Ecto neural progenitor cell (in vitro differentiated cells): Measurements from ENCODE around the gene INPP4B.

ENCODE experiments used
- DNase-seq: peaks from one replicate; pipeline ENCODE4 v3.0.0-alpha.2; 2018; ENCODE audit warnings: low spot score

Gene INPP4B

GRCh38 chr4:142373610-142374009 lies 472.5 kb downstream of the INPP4B start:
- DNase-seq = no peak

DNA sequence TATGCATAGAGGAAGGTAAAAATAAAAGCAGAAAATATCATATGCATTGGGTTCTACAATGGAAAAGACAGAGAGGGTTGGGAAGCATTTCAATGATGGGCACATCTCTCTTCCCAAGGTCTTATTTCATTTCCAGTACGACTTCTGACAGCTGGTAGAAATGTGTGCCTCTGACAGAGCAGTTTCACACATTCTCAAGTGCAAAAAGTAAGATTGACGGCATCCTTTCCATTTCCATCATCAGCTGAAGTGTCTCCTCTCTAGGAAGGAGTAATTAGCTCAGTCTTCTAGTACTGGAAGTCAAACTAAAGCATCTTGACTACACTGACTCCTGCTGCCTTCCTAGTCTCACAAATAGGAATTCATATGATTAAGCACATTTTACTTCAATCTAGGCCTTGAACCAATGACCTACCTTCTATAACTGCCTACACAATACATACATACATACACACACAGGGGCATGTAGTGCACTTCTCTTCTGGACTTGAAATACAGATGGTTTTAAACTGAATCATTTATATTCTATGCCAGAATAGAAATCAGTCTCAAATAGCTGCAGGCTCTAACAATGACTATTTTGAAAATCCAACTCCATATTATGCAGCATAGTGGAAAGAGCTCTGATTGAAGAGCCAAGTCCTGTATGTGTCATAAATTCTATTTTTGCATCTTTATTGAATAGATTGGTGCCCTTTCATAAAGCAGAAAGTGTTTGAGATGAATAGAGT lies 473.4 kb downstream of the INPP4B start:
- no peak for DNase-seq

- DNase-seq = no peak
Observed at GRCh38 chr4:142369141-142369540, 477.0 kb downstream of the INPP4B start.

GRCh38 chr4:142367418-142368180 lies 478.5 kb downstream of the INPP4B start:
- no peak for DNase-seq

DNA sequence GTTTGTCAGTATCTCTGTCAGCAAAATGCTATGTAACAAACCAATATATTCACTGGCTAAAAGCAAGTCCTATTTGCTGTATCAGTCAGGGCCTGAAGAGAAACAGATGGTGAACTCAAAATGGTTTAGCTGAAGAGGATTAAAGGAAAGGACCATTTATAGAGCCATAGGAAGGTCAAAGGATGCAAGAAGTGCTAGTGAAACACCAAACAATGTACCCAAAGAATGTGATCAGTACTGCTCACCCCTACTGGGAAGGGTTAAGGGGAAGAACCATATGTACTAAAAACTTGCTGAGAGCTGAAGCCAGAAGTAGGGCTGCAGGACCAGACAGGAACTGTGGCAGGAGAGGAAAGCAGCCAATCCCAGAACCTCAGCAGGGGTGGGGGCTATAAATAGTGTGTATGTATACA lies 479.3 kb downstream of the INPP4B start:
- DNase-seq = no peak

- no peak for DNase-seq
Observed at GRCh38 chr4:142365391-142365790, 480.7 kb downstream of the INPP4B start.

DNA sequence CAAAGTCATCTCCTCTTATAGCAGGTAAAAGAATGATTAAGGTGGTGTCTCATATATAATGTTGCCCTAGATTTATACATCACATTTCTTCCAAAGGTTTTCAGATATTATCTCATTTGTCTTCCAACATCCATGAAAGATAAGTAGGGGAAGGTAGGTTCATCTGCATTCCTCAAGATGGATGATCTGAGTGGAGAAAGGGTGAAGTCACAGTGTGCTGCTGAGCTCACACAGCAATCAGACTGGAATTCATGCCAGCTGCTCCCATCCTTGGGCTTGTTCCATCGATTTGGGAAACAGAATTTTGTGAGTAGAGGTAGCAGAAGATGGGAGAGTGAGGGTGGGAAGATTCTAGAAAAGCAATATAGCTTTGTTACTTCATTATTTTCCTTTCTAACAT lies 482.4 kb downstream of the INPP4B start:
- no peak for DNase-seq

GRCh38 chr4:142361981-142362380 lies 484.1 kb downstream of the INPP4B start:
- no peak for DNase-seq

- DNase-seq = no peak
Observed at GRCh38 chr4:142360657-142361056, 485.4 kb downstream of the INPP4B start.

GRCh38 chr4:142358656-142359055 lies 487.4 kb downstream of the INPP4B start:
- DNase-seq = no peak

DNA sequence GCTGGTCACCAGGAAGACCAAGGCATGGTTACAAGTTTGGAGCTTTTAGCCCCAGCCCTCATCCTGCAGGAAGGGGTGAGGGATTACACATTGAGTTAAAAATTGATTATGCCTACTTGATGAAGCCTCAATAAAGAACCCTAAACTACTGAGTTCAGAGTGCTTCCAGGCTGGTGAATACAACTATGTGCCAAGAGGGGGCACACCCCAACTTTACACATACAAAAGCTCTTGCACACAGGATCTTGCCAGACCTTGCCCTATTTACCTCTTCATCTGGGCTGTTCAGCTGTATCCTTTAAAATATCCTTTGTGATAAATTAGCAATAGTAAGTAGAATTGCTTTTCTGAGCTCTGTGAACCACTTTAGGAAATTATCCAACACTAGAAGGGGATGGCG lies 489.3 kb downstream of the INPP4B start:
- no peak for DNase-seq

DNA sequence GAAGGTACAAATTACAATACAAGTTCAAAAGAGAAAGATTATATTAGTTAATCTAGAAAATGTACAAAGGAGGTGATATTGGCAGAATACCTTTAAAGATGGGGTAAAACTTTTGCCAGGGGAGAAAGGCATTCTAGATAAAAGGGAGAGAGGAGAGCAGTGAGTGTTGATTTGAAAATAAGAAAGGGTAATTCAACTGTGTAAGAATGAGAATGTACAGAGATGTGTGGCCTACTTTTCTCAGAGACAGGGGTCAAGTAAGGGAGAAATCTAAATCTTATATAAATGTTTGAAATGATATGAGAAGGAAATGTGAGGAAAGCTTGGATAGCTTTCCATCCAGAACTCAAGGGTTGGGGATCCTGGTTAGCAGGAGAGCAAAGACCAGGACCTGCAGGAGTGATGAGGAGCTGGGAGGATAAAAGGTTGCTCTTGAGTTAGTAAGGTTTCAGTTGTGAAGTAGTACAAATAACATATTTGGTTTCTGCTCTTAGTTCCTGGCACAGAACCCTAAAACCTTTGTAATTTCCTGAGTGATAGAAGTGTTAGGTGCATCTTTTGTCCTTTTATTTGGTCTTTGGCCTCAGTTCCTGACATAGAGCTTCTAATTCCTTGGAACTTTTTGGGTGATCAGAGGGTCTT lies 489.9 kb downstream of the INPP4B start:
- DNase-seq = no peak

DNA sequence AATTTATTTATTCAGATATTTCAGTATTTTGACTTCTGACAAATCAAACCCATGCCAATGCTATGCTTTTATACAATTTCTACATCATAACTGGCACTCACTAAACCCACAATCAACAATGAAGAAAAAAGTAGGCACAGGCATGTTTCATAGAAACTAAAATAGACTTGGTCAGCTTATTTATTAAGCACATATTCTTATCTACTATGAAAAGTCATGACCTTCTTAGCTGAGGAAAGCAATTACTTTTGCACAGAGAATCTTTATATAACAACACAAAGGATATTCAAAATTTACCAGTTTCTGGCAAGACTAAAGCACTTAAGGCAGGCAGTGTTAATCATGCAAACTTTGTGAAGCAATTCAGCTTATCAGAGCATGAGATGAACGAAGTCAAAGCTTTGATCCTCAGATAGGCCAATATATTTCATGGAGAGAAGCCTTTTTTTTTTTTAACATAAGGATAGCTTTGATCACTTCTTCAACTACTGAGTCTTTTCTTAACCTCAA lies 490.6 kb downstream of the INPP4B start:
- DNase-seq = no peak

DNA sequence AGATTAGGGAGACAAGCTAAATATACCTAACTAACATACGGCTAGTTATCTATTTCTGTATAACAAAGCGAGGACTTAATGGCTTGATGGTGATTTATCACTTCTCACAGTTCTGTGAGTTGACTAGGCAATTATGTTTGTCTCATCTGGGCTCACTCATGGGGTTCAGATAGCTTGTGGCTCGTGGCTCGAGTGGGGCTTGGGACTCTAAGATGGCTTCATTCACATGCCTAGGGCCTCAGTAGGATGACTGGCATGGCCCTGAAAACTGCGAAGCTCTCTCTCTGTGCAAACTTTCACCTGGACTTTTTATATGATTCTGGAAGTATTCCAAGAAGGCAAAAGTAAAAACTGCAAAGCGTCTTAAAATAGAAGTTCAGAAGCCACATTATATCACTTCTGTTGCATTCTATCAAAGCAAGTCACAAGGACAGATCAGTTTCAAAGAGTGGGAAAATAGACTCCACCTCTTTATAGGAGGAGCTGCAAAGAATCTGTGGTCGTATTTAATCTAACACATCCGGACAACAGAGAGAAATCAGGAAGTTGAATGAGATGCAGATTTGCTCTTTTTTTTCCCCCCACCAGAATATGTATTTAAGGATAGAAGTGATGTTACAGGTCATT lies 491.2 kb downstream of the INPP4B start:
- DNase-seq = no peak

- DNase-seq = no peak
Observed at GRCh38 chr4:142354041-142354440, 492.1 kb downstream of the INPP4B start.

GRCh38 chr4:142353149-142353738 lies 492.9 kb downstream of the INPP4B start:
- no peak for DNase-seq

GRCh38 chr4:142352712-142353111 lies 493.4 kb downstream of the INPP4B start:
- no peak for DNase-seq

DNA sequence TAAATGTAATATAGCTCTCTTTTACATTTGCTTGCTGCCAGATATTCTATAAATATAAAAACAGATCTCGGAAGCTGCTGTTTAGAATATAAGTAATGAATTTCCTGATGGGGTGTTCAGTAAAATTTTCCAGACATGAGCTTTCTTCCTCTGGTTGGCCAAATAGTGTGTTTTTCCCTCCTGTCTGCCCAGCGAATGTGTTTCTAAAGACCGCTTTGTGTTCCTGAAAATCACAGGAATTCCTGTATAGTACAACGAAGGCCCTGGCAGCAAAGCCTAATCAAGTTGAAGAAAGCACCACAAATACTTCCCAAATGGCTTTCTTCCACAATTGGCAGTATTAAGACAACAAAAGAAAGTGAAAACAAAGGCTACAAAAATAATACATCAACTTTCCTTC lies 494.1 kb downstream of the INPP4B start:
- DNase-seq = no peak

GRCh38 chr4:142350871-142351270 lies 495.2 kb downstream of the INPP4B start:
- DNase-seq = no peak

- no peak for DNase-seq
Observed at GRCh38 chr4:142348613-142349021, 497.5 kb downstream of the INPP4B start.

DNA sequence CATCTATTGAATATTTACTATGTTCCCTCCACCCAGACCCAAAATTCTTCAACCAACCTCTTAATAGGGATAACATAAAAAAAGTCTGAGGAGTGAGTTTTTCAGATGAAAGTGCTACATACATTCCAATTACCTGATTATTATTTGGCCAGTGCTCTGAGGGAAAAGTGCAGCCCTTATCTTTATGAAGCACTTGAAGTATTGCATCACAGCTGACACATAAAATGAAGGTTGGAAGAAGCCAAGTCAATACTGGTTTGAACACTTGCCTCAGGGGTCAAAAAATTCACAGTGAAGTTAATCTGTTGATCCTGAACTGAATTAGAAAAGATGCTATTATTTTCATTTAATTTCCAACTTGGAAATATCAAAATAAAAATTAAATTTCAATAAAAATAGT lies 498.9 kb downstream of the INPP4B start:
- no peak for DNase-seq

- DNase-seq = no peak
Observed at GRCh38 chr4:142345924-142346323, 500.2 kb downstream of the INPP4B start.
